ENCODE results near the gene LDLRAD3.

LDLRAD3 gene

DNA sequence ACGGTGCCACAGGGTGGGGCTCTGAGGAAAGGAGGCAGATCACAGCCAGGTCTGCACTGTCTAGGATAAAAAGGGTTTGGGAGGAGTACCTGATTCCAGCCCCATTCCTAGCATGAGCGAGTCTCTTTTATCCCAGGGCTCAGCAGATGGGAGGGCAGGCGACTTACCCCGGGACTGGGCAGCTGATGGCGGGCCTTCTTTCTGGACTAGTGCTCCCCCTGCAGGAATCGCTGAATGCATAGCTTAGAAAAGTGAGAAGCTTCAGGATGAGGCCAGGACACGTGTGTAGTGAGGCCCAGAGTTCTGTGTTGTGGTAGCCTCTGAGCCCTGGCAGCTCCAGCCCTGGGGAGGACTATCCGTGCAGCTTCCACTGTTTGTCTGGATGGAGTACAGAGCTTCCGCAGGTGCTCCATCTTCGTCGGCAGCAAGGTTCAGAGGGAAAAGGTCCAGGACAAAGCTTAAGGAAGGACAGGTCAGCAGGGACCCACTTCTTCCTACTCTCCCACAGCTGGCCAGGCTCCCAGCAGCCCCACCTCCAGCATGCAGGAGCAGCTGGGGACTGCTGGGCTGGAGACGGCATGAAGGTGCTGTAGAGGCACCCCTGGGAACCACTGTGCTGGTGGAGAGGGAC lies 315.0 kb downstream of the LDLRAD3 start:
- DNase-seq: no peak

DNA sequence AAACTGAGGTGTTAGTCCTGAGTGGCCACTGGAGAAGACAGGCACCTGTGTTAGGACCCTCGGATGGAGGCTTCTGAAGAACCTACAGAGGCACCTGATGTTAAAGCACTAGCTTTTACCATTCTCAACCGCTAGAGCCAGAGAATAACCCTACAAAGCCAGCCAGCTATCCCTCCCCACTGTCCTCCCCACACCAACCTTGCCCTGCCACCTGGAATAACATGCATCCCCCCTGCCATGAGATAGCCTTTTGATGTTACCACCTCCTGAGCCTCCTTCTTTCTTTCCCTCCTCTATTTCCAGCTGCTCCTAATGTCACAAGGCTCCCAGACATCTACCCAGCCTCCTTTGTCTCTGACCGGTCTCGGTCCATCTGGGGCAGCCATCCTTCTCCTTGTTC lies 317.2 kb downstream of the LDLRAD3 start:
- no peak for DNase-seq

GRCh38 chr11:36264011-36264972 lies 320.4 kb downstream of the LDLRAD3 start:
- DNase-seq: no peak

DNA sequence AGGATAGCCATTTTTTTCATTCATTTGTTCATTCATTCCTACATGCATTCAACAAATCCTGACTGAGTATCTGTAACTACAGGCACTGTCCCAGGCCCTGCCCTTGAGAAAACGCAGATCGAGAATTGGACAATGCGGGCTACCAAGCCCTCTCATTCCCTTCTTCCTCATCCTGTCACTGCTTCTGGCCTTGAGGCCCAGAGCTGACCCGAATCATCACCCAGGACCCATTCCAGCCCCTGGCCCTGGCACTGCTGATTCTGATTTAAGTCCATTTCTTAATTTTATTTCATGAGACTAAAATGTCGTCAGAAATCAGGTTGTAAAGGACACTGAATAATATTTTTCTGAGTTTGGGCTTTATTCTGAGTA lies 321.1 kb downstream of the LDLRAD3 start:
- DNase-seq: no peak

- DNase-seq: no peak
These were observed 322.1 kb downstream of the LDLRAD3 start for GRCh38 chr11:36265793-36266628.

DNA sequence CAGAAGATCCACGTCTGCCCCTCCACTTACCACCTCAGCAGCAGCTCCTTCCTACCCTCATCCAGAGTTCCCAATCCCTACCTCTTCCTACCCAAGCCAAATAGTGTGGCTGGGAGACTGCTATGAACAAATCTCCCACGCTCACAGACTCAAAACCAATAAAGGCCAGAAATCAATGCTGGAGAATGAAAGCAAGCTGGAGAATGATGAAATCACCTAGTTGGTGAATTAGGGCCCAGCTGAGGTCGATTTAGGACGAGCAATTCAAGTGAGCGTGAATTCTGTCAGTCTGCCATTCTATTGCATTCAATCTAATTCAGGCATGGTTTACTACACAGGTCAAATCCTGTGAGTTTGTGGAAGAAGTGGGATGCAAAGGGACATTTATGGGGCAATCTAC lies 322.9 kb downstream of the LDLRAD3 start:
- no peak for DNase-seq

DNA sequence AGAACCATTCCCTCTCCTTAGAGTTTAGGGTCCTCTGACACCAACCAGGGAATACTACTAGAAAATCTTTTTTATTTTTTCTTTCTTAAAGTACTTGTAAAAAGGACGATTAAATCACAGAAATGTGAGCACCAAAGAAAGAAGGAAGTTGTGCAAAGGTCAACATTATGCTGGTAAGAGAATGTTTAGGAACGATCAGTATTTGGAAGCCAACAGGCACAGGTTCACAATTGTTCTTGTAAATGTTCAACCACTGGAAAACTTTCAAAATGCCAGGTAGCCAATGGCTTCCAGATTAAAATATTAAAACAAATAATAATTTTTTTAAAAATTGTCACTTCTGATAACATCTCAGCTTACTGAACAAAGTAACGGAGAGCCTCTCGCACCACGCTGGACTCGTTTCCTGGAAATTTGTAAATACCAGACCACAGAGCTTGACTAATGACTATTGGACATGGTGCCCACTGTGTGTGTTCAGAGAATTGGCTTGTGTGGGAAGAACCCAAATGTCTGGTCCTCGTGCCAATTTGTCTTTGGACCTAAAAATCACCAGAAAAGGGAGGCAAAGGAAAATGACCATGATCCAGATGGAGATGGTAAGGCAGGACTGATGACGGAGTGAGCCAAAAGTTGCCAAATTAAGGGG lies 324.6 kb downstream of the LDLRAD3 start:
- no peak for DNase-seq

DNA sequence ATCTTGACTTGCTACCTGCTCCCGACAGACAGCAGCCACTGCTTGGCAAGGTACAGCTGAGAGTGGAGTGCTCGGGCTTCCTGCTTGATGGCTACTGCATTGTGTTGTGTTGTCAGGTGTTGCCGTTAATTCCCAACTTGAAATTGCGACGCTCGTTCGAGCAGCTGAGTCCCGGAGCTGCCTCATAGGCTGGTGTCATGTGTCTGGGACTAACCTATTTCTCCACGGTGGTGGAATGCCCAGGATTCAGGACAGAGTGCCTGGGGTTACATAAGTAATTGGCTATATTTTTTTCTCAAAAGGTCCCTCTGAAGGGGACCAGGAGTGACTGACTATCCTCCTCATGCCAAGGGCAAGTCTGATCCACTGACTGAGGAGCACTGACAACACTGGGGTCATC lies 326.8 kb downstream of the LDLRAD3 start:
- no peak for DNase-seq

- DNase-seq: no peak
These were observed 328.0 kb downstream of the LDLRAD3 start for GRCh38 chr11:36271794-36272407.

- peak; percentile 39 for DNase-seq
These were observed 329.2 kb downstream of the LDLRAD3 start for GRCh38 chr11:36273110-36273509.

- no peak for DNase-seq
These were observed 330.6 kb downstream of the LDLRAD3 start for GRCh38 chr11:36274414-36274813.

DNA sequence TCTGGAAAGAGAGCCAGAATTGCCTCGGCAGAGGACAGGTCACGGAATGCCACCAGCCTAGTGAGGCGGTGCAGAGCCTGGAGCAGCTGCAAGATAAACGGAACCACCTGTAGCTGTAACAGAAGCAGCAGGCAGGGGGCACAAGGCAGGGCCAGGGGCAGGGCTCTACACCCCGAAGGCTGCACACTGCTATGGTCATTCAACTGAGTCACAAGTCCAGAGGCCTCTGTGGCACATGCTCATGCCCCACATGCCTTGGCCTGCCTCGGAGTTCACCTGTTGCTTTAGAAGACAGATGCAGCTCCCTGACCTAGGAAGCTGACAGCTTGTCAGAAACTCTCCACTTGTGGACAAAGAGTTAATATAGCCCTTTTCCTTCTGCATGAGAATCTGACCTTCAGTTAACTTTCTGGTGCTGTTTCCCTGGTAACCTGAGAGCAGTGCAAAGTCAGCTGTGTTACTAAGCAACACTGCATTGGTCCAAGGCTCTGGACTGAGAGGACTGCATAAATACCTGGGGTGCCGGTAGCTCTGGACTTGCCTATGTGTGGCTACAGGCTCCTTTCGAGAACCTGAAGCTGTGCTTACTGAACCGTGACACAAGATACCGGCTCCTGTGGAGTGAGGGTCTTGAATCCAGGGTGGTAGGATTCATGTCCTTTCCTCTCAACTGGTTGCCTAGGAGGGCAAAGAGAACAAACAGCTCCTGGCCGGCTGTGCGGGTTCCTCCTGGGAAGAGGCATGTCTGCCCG lies 334.8 kb downstream of the LDLRAD3 start:
- no peak for DNase-seq

DNA sequence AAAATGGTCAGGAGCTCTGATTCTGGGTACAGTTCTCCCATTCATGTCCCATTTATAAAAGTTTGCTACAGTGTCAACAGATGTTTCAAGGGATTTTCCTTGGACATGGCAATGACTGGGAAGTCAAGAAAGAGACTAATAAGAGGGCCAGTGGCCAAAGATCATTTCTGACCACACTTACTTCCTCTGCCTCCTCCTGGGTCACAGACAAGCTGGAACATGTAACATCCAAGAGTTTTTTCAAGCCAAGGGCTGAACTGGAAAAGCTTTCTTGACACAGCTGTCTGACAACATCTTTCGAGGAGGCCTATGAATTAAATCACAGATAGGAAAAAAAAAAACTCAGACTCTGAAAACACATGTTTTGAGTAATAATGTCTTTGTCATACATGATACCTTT lies 336.7 kb downstream of the LDLRAD3 start:
- DNase-seq: no peak
